ENCODE measurements around the gene ZG16. TPM values are rescaled to one million over a fixed set of nuclear protein-coding genes. Genes with fewer than 3 reads are reported as not detected.
"Not testable (repeated sequence)": the region's sequence is repeated elsewhere in the genome, so short reads cannot be mapped to it uniquely, and the experiment has no call there.

Gene ZG16
- total and polyA plus RNA-seq, 9 of the 15 experiments (the other 6 are each of a cell fraction or from before 2014, with no cell fraction given) = 0.04 TPM; not detected in 8

DNA sequence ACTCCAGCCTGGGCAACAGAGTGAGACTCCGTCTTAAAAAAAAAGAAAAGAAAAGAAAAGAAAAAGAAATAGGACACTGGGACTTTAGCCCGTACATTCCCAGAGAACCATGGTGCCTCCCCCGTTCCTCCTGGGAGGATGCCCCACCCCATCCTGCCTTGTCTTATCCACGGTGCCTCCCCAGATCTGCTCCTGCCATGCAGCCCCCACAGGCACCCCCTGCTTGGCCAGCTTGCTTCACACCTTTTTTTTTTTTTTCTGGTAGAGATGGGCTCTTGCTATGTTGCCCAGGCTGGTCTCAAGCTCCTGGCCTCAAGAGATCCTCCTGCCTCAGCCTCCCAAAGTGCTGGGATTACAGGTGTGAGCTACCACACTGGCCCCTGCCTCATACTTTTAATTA is 31.5 kb upstream of the ZG16 start:
- H2AFZ ChIP-seq (ENCODE audit: low read depth, low read length); H4K20me1 ChIP-seq (replicated peaks; ENCODE audit: control insufficient read depth, insufficient read depth, low read length); DNase-seq (ENCODE audit: extremely low read depth in 1 of 4, low spot score in 3 of 4); H3K4me3 ChIP-seq; H3K9me3 ChIP-seq (replicated peaks; ENCODE audit: control insufficient read depth, insufficient read depth, low read depth, low read length); H3K27ac ChIP-seq (ENCODE audit: extremely low read depth, low read depth, low read length); H3K79me2 ChIP-seq (ENCODE audit: control insufficient read depth, insufficient read depth, low read length); FAIRE-seq; BruUV-seq (replicated peaks); in situ Hi-C loops (cut with MboI); ATAC-seq; intact Hi-C loops (cut with micrococcal nuclease); H3K9ac ChIP-seq (ENCODE audit: insufficient read depth in 1 of 2, low read depth in 2 of 2, low read length in 2 of 2); H3K27me3 ChIP-seq (ENCODE audit: control insufficient read depth in 2 of 2, insufficient read depth in 2 of 2, low read length in 2 of 2); POLR2A ChIA-PET; H3K9me1 ChIP-seq (ENCODE audit: control insufficient read depth, insufficient read depth, low read length); H3K4me2 ChIP-seq (ENCODE audit: insufficient read depth, low read length); H3K36me3 ChIP-seq (ENCODE audit: control insufficient read depth, insufficient read depth, low read length): not testable (repeated sequence)
- WGBS (ENCODE audit: insufficient coverage, low coverage, missing lambda C conversion rate) = 24% methylated on average over 4 of the region's 4 CpGs
- H3K4me1 ChIP-seq (replicated peaks in 1 of 2; ENCODE audit: control insufficient read depth in 2 of 2, insufficient read depth in 2 of 2, low read length in 2 of 2) = peaks cover 0 to 18% of the 10 kb centered on the region in 2 experiments; a peak in 3 of 5 replicates
- CTCF ChIA-PET (ENCODE audit: low intra/inter-chr PET ratio) = interaction anchor here (0.5 kb wide), 1 partner anchor 40 kb away, joined by 3 read pairs; no protein-coding TSS in a partner anchor

DNA sequence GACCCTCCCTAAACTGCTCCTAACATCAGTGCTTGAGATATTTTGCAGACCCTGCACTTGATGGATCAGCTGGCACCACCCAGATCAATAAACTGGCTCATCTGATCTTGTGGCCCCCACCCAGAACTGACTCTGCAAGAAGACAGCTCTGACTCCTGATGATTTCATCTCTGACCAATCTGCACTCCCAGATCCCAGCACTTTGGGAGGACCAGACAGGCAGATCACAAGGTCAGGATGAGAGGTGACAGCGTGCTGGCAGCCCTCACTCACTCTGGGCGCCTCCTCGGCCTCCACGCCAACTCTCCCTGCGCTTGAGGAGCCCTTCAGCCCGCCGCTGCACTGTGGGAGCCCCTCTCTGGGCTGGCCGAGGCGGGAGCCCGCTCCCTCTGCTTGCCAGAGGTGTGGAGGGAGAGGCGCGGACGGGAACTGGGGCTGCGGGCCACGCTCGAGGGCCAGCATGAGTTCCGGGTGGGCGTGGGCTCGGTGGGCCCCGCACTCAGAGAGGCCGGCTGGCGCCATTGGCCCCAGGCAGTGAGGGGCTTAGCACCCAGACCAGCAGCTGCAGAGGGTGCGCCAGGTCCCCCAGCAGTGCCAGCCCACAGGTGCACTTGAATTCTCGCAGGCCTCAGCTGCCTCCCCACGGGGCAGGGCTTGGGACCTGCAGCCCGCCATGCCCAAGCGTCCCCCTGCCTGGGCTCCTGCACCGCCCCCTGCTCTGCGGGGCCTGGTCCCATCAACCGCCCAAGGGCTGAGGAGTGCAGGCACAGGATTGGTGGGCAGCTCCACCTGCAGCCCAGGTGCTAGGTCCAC is 29.9 kb upstream of the ZG16 start:
- no peak for DNase-seq (ENCODE audit: extremely low read depth in 1 of 4, low spot score in 3 of 4)
- no peak overlapping the region for H2AFZ ChIP-seq (ENCODE audit: low read depth, low read length)
- no peak overlapping the region for H3K4me2 ChIP-seq (ENCODE audit: insufficient read depth, low read length)
- in situ Hi-C loops (cut with MboI) = no loop called here
- H3K79me2 ChIP-seq (ENCODE audit: control insufficient read depth, insufficient read depth, low read length) = no peaks in the 10 kb centered on the region
- no peaks in the 10 kb centered on the region for H3K36me3 ChIP-seq (ENCODE audit: control insufficient read depth, insufficient read depth, low read length)
- no peak for FAIRE-seq
- intact Hi-C loops (cut with micrococcal nuclease) = no loop called here
- TF ChIP-seq, protein P1, sequence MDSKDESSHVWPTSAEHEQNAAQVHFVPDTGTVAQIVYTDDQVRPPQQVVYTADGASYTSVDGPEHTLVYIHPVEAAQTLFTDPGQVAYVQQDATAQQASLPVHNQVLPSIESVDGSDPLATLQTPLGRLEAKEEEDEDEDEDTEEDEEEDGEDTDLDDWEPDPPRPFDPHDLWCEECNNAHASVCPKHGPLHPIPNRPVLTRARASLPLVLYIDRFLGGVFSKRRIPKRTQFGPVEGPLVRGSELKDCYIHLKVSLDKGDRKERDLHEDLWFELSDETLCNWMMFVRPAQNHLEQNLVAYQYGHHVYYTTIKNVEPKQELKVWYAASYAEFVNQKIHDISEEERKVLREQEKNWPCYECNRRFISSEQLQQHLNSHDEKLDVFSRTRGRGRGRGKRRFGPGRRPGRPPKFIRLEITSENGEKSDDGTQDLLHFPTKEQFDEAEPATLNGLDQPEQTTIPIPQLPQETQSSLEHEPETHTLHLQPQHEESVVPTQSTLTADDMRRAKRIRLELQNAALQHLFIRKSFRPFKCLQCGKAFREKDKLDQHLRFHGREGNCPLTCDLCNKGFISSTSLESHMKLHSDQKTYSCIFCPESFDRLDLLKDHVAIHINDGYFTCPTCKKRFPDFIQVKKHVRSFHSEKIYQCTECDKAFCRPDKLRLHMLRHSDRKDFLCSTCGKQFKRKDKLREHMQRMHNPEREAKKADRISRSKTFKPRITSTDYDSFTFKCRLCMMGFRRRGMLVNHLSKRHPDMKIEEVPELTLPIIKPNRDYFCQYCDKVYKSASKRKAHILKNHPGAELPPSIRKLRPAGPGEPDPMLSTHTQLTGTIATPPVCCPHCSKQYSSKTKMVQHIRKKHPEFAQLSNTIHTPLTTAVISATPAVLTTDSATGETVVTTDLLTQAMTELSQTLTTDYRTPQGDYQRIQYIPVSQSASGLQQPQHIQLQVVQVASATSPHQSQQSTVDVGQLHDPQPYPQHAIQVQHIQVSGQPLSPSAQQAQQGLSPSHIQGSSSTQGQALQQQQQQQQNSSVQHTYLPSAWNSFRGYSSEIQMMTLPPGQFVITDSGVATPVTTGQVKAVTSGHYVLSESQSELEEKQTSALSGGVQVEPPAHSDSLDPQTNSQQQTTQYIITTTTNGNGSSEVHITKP (IDR thresholded peaks at IDR 0.05; ENCODE audit: partially characterized antibody) = no peak
- 0 out of 2 replicates have a peak, but pooled peaks have one; percentile 42 for TF ChIP-seq HLTF (IDR thresholded peaks at IDR 0.05)
- TF ChIP-seq, protein P2, sequence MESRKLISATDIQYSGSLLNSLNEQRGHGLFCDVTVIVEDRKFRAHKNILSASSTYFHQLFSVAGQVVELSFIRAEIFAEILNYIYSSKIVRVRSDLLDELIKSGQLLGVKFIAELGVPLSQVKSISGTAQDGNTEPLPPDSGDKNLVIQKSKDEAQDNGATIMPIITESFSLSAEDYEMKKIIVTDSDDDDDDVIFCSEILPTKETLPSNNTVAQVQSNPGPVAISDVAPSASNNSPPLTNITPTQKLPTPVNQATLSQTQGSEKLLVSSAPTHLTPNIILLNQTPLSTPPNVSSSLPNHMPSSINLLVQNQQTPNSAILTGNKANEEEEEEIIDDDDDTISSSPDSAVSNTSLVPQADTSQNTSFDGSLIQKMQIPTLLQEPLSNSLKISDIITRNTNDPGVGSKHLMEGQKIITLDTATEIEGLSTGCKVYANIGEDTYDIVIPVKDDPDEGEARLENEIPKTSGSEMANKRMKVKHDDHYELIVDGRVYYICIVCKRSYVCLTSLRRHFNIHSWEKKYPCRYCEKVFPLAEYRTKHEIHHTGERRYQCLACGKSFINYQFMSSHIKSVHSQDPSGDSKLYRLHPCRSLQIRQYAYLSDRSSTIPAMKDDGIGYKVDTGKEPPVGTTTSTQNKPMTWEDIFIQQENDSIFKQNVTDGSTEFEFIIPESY (CRISPR knock-in tag; IDR thresholded peaks at IDR 0.05) = peak; percentile 74; the same call in 1 of the 2 replicates
- no peak overlapping the region for H3K4me3 ChIP-seq
- ChIA-PET POLR2A (interaction anchor here (0.6 to 1.0 kb wide), 3 partner anchors 9 to 129 kb away, joined by 3 read pairs; no protein-coding TSS in a partner anchor), CTCF (ENCODE audit: low intra/inter-chr PET ratio) (no interaction called here)
- H3K27ac ChIP-seq (ENCODE audit: extremely low read depth, low read depth, low read length) = no peak overlapping the region
- no peaks in the 10 kb centered on the region for H3K27me3 ChIP-seq (ENCODE audit: control insufficient read depth in 2 of 2, insufficient read depth in 2 of 2, low read length in 2 of 2)
- no TSS peak for BruUV-seq (replicated peaks)
- no peak for ATAC-seq
- no peaks in the 10 kb centered on the region for H4K20me1 ChIP-seq (replicated peaks; ENCODE audit: control insufficient read depth, insufficient read depth, low read length)
- H3K9me3 ChIP-seq (replicated peaks; ENCODE audit: control insufficient read depth, insufficient read depth, low read depth, low read length) = 0 out of 2 replicates have a peak, but pooled peaks cover 2% of the 10 kb centered on the region
- H3K9ac ChIP-seq (ENCODE audit: insufficient read depth in 1 of 2, low read depth in 2 of 2, low read length in 2 of 2) = no peak overlapping the region
- peaks cover 0 to 18% of the 10 kb centered on the region in 2 experiments; a peak in 3 of 5 replicates for H3K4me1 ChIP-seq (replicated peaks in 1 of 2; ENCODE audit: control insufficient read depth in 2 of 2, insufficient read depth in 2 of 2, low read length in 2 of 2)
- 76% methylated on average over 21 of the region's 30 CpGs for WGBS (ENCODE audit: insufficient coverage, low coverage, missing lambda C conversion rate)
- no peaks in the 10 kb centered on the region for H3K9me1 ChIP-seq (ENCODE audit: control insufficient read depth, insufficient read depth, low read length)
